M059J (cell line): Measurements from ENCODE around the gene CHCHD6. TPM values are rescaled to one million over a fixed set of nuclear protein-coding genes. Genes with fewer than 3 reads are reported as not detected.
"Not testable (repeated sequence)": the region's sequence is repeated elsewhere in the genome, so short reads cannot be mapped to it uniquely, and the experiment has no call there.

Experiments
- DNase-seq: peaks from one replicate; pipeline ENCODE4 v3.0.0-alpha.2; 2012; ENCODE audit warnings: low read depth
- total RNA-seq: library from RNA; depleted of rRNA; stranded (reverse); fragments of >200 nt; shearing (Covaris generic); gene quantifications from 2 replicates; pipeline ENCODE4 v1.2.3, GENCODE V29; 2014

Gene CHCHD6
- total RNA-seq, 1 experiment from 2014 or later = 18.7 TPM

GRCh38 chr3:126766653-126767052 is 62.6 kb downstream of the CHCHD6 start:
- no peak for DNase-seq

- no peak for DNase-seq
These were observed 64.9 kb downstream of the CHCHD6 start for GRCh38 chr3:126768903-126769302.

- DNase-seq = no peak
These were observed 66.1 kb downstream of the CHCHD6 start for GRCh38 chr3:126770096-126770495.

DNA sequence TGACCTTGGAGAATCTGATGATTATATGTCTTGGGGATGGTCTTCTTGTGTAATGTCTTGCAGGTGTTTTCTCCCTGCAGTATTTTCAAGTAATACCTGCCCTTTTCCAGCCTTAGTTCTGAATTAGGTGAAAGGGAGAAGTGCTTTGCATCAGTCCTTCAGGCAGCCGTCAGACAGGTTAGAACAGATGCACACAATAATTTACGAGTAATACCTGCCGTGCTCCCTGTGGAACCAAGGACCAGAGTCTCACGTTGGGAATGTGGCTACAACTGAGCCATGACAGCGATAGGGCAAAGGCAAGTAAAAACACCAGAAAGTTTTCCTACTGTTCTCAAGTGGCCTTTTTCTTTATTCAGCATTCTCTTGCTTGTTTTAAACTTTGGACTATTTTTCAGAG is 69.1 kb downstream of the CHCHD6 start:
- DNase-seq = no peak

GRCh38 chr3:126773783-126774182 is 69.7 kb downstream of the CHCHD6 start:
- no peak for DNase-seq

GRCh38 chr3:126777366-126777765 is 73.3 kb downstream of the CHCHD6 start:
- DNase-seq = no peak

GRCh38 chr3:126780666-126781065 is 76.6 kb downstream of the CHCHD6 start:
- no peak for DNase-seq

DNA sequence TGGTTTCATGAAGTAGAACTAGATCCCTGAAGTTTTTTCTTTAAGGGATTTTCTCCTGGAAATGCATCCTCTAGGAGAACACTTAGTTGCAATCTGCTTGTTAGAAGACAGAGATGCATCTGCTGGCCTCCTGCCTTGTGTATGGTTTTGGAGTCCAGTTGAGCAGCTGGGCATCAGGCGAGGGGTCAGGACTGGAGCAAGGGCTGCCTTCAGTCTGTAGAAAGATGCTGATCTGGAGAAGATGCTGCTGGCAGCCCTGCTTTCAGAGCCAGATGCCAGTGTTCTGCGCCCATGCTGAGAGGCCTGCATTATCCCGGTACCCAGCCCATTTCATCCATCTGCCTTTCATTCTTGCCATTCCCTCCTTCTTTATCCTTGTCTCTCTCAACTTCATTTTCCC is 77.4 kb downstream of the CHCHD6 start:
- DNase-seq = no peak

DNA sequence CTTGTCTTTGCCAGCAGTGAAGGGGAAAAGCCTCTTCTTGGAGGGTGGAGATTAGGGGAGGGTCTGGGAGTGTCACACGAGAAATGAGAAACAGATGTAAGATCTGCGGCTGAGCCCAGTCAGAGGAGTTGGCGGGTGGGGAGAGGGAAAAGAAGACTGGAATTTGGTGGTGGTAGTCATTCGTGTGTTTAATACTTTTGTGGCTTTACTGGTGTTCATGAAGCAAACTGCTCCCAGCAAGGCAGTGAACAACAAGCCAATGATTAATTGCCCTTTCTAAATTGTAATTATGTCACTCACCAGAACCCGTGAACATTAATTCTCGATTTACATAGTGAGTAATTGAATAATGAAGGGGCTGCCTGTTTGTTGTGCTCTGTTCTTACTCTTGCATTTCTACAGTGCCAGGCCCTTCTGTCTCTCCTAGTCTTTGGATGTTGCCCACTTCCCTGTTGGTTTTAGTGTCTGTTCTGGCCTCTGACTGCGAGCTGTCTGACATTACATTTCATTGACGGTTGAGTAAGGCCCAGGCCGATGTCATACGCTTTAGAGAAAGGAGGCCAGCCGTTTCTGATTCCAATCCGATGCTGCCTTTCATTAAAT is 78.0 kb downstream of the CHCHD6 start:
- DNase-seq = peak; percentile 88

DNA sequence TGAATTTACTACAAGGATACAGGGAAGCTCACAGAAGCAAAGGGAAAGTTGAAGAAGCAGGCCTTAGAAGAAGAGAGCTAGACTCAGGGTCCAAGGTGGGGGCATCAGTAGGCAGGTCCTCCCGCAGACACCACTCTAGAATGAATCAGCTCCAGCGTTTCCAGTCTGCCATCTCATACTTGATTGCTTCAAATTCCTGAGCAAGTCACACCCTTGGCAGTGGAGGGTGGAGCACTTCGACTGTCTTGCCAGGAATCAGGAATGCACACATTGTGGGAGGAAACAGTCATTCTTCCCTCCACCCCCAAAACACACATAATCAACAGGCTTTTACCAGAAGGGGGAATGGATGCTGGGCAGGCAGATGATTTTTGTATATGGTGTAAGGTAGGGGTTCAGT is 78.5 kb downstream of the CHCHD6 start:
- peak; percentile 96 for DNase-seq

- no peak for DNase-seq
These were observed 80.2 kb downstream of the CHCHD6 start for GRCh38 chr3:126784254-126784653.

DNA sequence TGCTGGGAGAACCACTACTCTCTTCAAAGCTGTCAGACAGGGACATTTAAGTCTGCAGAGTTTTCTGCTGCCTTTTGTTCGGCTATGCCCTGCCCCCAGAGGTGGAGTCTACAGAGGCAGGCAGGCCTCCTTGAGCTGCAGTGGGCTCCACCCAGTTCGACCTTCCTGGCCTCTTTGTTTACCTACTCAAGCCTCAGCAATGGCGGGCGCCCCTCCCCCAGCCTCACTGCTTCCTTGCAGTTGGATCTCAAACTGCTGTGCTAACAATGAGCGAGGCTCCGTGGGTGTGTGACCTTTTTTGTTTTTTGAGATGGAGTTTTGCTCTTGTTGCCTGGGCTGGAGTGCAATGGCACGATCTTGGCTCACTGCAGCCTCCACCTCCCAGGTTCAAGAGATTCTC is 87.3 kb downstream of the CHCHD6 start:
- DNase-seq = not testable (repeated sequence)

- DNase-seq = no peak
These were observed 89.0 kb downstream of the CHCHD6 start for GRCh38 chr3:126792998-126793397.

DNA sequence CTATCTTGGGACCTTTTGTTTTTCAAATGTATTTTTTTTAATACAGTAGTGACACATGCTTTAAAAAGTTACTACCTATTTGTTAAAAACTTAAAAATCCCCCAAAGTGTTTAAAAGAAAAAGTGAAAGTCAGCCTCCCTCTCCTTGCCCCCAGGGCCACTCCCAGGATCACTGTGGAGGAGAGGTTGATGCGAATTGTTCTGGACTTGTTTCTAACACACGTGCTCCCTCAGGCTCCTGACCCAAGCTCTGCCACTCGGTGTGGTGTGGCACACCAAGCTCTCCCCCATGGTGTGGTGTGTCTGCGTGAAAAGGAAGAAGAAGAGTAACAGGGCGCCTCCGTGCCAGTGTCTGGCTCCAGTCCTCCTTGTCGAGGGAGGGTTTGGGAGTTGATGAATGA is 93.5 kb downstream of the CHCHD6 start:
- DNase-seq = no peak

DNA sequence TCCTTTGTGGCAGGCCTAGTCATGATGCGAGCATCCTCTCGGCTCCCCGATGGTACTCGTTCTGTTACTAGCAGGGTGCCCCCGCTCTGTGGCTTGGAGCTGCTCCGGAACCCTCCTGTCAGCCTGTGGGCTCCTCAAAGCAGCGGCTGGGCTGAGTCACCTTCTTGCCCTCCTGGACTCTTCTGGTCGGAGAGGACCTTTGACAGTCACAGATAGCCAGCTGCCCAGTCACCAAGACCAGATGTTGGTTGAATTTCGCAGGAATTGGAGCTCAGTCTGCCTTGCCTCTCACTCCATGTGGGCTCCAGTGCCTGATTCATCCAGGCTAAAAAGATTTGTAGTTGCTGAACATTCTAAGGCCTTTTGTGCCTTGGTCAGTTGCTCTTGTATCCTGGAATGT is 94.5 kb downstream of the CHCHD6 start:
- DNase-seq = no peak

DNA sequence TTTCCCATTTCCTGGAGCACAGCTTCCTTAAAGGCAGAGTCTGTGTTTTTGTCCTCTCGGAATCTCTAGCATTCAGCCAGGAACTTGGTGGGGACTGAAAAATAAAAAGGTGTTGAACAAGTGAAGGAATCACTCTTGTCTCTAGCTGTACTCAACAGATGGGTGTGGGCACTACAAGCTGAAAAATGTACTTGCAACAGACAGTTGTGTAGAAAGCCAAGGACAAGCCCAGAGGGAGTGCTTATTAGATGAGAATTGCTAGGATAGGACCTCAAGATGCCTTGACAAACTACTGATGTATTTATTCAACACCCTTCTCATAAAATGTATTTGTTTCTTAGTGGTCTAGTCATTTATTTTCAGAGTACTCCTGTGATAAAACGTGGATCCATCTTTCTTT is 95.1 kb downstream of the CHCHD6 start:
- no peak for DNase-seq

GRCh38 chr3:126801312-126801711 is 97.3 kb downstream of the CHCHD6 start:
- not testable (repeated sequence) for DNase-seq

DNA sequence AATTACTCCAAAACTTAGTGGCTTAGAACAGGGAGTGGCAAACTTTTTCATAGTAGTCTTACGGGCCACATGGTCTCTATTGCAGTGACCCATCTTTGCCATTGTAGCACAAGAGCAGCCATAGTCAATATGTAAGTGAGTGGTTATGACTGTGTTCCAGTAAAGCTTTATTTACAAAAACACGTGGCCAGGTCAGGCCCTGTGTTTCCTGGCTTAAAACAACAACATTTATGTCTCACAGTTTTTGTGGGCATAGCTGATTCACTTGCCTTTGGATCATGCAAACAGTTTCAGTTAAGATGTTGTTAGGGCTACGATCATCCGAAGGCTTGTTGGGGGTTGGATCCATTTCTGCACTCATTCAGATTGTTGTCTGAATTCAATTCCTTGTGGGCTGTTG is 103.8 kb downstream of the CHCHD6 start:
- DNase-seq = peak; percentile 32

DNA sequence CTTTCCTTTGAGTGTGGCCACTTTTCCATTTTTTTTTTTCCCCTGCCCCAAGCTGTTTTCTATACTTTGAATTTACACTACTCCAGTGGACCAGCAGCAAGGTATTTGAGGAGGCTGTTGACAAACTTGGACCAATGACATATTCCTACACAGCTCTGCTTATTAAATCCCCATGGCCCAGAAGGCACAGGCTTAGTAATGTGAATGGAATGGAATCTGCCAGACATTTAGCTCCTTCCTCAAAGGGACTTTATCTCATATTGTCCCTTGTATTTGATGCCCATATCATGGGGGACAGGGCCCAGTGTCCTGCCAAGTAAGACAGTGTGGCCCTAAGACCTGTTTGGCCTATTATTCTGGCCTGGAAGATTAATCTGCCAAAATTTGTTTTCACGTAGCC is 107.5 kb downstream of the CHCHD6 start:
- DNase-seq = peak; percentile 63

DNA sequence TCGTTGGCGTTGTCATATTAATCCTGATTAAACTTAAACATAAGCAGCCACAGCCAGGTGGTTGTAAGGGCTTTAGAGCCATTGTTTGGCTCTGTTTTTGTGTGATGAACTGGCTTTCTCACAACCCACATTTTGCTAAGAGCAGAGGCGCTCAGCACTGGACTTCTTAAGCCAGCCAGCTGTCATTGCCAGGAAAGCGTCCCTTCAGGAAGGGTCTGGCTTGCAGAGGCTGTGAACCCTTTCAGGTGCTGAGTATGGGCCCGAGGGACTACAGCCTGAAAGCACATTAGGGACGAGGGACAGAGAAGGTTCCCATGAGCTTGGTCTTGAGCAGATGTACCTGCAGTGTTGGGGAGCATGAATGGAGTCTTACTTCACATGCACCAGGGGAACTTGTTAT is 112.3 kb downstream of the CHCHD6 start:
- no peak for DNase-seq

DNA sequence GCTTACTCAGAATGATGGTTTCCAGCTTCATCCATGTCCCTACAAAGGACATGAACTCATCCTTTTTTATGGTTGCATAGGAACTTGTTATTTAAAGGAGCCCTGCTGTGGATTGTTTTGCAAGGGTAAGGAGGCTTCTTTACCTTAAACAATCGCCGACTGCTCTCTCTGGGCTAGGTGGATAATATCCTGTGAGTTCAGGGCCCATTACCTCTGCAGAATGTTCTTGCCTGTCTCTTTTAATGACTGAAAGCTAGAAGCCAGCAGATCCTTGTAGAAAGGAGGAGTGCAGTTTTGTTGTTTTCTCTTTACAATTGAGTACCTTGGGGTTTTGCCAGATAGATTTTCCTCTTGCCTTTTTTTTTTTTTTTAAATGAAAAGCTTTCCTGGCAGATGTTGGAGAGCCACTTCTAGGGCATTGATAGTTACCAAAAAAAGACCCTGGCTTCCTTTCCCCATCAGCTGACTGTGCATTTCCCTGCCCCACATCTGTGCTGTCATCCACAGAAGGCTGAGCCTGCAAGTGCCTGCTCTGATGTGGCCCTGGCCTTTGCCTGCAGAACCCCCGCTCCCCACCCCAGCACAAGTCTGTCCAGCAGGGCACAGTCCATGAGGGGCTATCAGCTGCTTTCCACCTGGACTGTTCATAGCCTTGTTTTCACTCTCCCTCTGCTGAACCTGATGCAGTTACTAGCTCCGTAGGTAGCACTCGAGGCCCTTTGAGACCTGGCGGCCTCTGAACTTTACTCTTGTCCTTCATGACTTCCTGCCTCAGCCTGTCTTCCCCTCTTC is 113.1 kb downstream of the CHCHD6 start:
- no peak for DNase-seq

DNA sequence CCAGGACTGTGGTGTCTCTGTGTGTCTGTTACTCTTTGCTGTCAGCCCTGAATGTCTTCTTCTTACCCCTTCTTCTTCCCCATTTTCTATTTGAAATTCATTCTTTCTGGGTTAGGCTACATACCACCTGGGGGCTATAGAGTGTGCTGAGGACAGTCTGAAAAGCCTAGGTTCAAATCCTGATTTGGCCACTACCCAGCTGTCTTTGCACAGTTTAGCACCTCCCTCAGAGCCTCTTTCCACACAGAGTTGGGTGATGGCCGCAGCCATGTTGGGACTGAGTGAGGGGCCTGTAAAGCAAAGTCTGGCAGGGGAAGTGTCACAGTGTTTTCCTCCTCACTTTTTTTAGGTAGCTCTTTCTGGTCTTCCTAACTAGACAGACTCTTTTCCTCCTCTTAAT is 113.7 kb downstream of the CHCHD6 start:
- DNase-seq = no peak

GRCh38 chr3:126818400-126819095 is 114.5 kb downstream of the CHCHD6 start:
- no peak for DNase-seq
